HG03457 (cell line): ENCODE results near the gene ZSCAN12.
"Not testable (repeated sequence)": the region's sequence is repeated elsewhere in the genome, so short reads cannot be mapped to it uniquely, and the experiment has no call there.

Experiments
- ATAC-seq: cut with Tn5 transposase; IDR thresholded peaks from one replicate; pipeline ENCODE4 v1.9.1; 2021; ENCODE audit warnings: moderate number of reproducible peaks; ENCODE audit not compliant: unreplicated experiment

The ZSCAN12 gene

GRCh38 chr6:28399350-28400121 is at the start of gene ZSCAN12:
ZSCAN12 (minus strand) TSS chr6:28399747; CDS start chr6:28398405, 1,342 bp downstream.
- no peak for ATAC-seq

GRCh38 chr6:28449056-28449455 is 49.5 kb upstream of the ZSCAN12 start:
- ATAC-seq, result no peak

- not testable (repeated sequence) for ATAC-seq
Measured at GRCh38 chr6:28447512-28447906, 48.0 kb upstream of the ZSCAN12 start.

- ATAC-seq, result no peak
Measured at GRCh38 chr6:28446818-28447511, 47.4 kb upstream of the ZSCAN12 start.

GRCh38 chr6:28444759-28445158 is 45.2 kb upstream of the ZSCAN12 start:
- ATAC-seq, result not testable (repeated sequence)

- peak; percentile 84 for ATAC-seq
Measured at GRCh38 chr6:28443112-28443773, 43.7 kb upstream of the ZSCAN12 start, which contains the start of gene ZSCAN23. ZSCAN23 (minus strand) TSS chr6:28443491; CDS start chr6:28436266, 7,225 bp downstream.

GRCh38 chr6:28442586-28442985 is 43.0 kb upstream of the ZSCAN12 start:
- no peak for ATAC-seq

- ATAC-seq, result no peak
Measured at GRCh38 chr6:28436404-28436803, 36.9 kb upstream of the ZSCAN12 start.

- ATAC-seq, result no peak
Measured at GRCh38 chr6:28433119-28433518, 33.6 kb upstream of the ZSCAN12 start.

- no peak for ATAC-seq
Measured at GRCh38 chr6:28429781-28430180, 30.2 kb upstream of the ZSCAN12 start.

- no peak for ATAC-seq
Measured at GRCh38 chr6:28425944-28426541, 26.5 kb upstream of the ZSCAN12 start.

GRCh38 chr6:28424163-28424562 is 24.6 kb upstream of the ZSCAN12 start:
- no peak for ATAC-seq

GRCh38 chr6:28423546-28423945 is 24.0 kb upstream of the ZSCAN12 start:
- ATAC-seq, result no peak

GRCh38 chr6:28413681-28414080 is 14.1 kb upstream of the ZSCAN12 start:
- ATAC-seq, result no peak

GRCh38 chr6:28410767-28411166 is 11.2 kb upstream of the ZSCAN12 start:
- ATAC-seq, result no peak

GRCh38 chr6:28408076-28408802 is 8.7 kb upstream of the ZSCAN12 start:
- ATAC-seq, result no peak

GRCh38 chr6:28407401-28407800 is 7.9 kb upstream of the ZSCAN12 start:
- ATAC-seq, result no peak

- ATAC-seq, result not testable (repeated sequence)
Measured at GRCh38 chr6:28403923-28404322, 4.4 kb upstream of the ZSCAN12 start.

GRCh38 chr6:28402197-28402596 is 2.6 kb upstream of the ZSCAN12 start:
- ATAC-seq, result no peak

- no peak for ATAC-seq
Measured at GRCh38 chr6:28401172-28401571, 1.6 kb upstream of the ZSCAN12 start.

- ATAC-seq, result no peak
Measured at GRCh38 chr6:28400122-28400451, 540 bp upstream of the ZSCAN12 start.
